HG02610 (cell line): Measurements from ENCODE around the gene OR1J4.
"Not testable (repeated sequence)": the region's sequence is repeated elsewhere in the genome, so short reads cannot be mapped to it uniquely, and the experiment has no call there.

Experiments used
- ATAC-seq: cut with Tn5 transposase; IDR thresholded peaks from one replicate; pipeline ENCODE4 v1.9.1; 2021; ENCODE audit warnings: mild to moderate bottlenecking, moderate library complexity; ENCODE audit not compliant: unreplicated experiment

OR1J4 gene, protein sequence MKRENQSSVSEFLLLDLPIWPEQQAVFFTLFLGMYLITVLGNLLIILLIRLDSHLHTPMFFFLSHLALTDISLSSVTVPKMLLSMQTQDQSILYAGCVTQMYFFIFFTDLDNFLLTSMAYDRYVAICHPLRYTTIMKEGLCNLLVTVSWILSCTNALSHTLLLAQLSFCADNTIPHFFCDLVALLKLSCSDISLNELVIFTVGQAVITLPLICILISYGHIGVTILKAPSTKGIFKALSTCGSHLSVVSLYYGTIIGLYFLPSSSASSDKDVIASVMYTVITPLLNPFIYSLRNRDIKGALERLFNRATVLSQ

DNA sequence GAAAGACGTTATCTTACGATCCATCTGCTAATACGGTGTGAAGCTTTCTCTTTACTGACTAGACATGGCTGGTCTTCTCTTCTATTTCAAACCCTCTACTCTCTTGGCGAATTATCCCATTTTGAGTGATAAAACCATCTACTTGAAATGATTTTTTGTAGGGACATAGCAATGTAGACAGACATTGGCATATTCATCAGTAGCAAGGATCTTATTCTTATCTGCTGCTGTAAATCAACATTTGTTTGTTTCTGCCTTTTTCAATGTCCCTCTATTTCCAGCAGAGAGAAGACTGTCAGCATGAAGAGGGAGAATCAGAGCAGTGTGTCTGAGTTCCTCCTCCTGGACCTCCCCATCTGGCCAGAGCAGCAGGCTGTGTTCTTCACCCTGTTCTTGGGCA, at the start of gene OR1J4:
Gene OR1J4 (plus strand): TSS at position 301 of the 400 bp plus-strand sequence. CDS start 0 bp downstream, at position 301.
- ATAC-seq, result no peak

DNA sequence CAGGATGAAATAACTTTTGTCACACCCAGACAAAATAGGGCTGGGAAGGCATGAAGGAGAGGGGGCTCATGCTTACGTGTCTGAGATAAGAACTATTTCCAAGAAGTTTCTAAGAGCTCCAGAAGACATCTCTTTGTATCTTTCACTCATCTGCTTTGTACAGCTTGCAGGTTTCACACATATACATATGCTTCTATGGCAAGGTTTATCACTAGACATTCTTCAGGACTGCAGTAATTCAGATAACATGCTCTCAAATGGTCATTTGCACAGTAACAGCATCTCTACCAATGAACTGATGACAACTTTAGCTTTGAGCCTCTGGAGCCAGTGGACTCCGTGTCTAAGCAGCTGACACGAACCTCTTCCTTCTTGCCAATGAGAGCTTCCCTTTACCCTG, 44.4 kb upstream of the OR1J4 start:
- ATAC-seq, result no peak

DNA sequence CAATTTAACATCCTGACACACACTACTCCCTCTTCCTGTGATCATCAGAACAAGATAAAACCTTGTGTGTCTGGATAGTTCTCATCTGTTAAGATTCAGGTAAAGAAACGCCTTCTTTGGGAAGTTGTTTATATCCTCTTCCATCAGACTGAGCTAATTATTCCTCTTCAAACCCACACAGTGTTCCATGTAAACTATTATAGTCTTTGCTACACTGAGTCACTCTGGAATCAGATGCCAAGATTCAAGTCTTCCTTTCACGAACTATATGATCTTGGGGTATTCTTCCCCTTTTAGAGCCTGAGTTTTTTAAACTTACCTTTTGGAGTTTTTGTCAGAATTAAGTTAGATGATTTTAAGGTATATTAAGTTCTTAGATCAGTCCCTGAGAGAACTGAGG, 43.2 kb upstream of the OR1J4 start:
- ATAC-seq, result no peak

DNA sequence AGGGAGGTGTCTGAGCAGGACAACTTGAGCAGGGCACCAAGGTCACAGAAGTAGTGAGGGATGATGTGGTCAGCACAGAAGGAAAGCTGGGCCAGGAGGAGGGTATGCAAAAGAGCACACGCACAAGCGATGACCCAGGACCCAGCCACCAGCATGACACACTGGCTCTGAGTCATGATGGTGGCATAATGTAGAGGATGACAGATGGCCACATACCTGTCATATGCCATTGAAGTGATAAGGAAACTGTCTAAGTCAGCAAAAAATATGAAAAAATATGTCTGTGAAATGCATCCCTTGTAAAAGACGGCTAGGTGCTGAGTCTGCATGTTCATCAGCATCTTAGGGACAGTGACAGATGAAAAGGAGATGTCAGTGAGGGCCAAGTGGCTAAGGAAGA, 41.6 kb upstream of the OR1J4 start:
- ATAC-seq, result no peak

DNA sequence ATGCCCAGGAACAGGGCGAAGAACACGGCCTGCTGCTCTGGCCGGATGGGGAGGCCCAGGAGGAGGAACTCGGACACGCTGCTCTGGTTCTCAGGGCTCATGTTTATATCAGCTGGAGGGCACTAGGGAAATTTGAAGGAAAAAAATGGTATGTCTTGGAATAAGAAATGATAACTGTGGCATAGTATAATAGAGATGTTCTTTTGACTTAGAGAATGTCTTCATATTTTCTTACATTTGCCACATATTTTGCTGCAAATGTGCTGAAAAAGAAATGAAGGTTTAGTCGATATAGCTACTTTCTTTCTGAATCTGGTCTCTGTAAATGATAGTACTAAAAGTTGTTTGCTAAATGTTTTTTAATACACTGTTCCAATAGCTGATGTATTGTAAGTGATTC, 41.1 kb upstream of the OR1J4 start, which contains the start of gene OR1J1:
Gene OR1J1 (minus strand): TSS at position 101 of the 400 bp plus-strand sequence. CDS start 0 bp downstream, at position 101.
- ATAC-seq, result no peak

DNA sequence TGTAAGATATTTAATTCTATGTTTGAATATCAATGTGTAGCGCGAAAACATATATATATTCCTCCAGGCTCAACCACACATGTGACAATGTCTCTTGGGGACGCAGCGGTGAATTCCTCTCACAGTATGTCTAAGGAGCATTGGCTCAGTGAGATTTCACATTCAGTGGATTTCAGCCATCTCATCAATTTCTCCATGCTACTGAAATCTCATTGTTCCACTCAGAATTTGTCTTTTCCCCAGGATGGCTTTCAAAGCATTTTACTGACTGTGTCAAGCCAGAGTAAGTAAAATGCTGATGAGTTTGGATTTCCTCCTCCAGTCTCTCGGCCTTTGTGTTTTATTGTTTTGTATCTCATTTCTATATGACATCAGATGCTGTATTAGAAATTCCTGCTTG, 39.9 kb upstream of the OR1J4 start:
- ATAC-seq, result no peak

DNA sequence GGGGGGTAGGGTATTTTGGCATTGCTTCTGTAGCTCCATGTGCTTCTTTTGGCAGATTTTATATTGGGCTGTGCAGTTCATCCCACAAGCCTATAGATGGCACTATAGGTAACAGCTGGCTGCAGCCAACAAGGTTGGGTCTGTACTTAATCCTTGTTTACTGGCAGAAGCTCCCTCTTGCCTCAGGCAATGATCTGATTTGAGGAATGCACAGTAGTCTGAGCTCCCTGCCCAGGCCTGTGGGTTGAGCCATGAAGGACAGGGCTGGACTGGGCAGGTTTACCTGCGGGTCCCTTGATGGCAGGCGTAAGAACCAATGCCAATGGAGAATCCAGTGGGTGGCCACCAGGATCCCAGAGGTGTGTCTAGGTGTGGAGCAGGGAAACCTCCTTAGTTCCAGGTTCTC, 20.1 kb upstream of the OR1J4 start:
- ATAC-seq, result no peak

DNA sequence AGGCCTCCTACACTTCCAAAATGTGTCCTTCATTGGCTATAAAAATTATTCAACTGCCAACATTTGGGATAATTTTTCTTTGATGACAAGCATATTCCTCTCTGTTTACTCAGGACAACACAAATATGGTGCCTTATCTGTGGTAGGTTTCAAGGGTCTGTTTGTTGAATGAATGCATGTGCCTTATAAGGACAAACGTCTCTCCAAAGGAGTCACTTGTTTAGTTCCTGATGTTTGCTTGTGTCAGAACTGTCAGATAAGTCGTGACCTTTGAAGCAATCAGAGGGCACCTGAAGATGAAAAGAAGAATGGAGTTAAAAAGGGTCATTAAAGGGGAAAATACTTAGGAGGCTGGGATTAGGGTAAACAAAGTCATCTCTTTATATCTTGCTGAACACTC, 12.0 kb upstream of the OR1J4 start:
- no peak for ATAC-seq

DNA sequence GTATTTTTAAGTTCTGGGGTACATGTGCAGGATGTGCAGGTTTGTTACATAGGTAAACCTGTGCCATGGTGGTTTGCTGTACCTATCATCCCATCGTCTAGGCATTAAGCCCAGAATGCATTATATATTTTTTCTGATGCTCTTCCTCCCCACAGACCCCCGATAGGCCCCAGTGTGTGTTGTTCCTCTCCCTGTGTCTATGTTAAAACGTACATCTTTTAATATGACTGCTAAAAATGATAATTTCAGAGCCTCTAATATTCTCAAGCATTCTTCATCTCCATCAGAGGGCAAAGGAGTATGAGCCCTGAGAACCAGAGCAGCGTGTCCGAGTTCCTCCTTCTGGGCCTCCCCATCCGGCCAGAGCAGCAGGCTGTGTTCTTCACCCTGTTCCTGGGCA, 8.4 kb upstream of the OR1J4 start, which contains the start of gene OR1J2:
Gene OR1J2 (plus strand): TSS at position 301 of the 400 bp plus-strand sequence. CDS start 0 bp downstream, at position 301.
- no peak for ATAC-seq

DNA sequence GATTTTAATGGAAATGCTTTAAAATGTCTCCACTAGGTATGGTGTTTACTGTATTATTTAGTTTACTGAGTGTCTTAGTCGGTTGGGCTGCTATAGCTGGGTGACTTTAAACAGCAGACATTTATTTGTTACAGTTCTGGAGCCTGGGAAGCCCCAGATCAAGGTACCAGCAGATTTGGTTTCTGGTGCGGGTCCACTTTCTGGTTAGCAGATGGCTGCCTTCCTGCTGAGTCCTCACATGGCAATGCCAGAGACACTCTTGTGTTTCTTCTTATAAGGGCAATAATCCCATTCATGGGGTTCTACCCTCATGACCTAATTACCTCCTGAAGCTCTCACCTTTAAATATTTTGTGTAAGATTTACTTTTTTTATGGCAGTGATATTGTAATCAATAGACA, 715 bp upstream of the OR1J4 start:
- no peak for ATAC-seq

DNA sequence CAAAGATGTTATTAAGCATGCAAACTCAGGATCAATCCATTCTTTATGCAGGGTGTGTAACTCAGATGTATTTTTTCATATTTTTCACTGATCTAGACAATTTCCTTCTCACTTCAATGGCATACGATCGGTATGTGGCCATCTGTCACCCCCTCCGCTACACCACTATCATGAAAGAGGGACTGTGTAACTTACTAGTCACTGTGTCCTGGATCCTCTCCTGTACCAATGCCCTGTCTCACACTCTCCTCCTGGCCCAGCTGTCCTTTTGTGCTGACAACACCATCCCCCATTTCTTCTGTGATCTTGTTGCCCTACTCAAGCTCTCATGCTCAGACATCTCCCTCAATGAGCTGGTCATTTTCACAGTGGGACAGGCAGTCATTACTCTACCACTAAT, 435 bp downstream of the OR1J4 start:
- ATAC-seq, result no peak

DNA sequence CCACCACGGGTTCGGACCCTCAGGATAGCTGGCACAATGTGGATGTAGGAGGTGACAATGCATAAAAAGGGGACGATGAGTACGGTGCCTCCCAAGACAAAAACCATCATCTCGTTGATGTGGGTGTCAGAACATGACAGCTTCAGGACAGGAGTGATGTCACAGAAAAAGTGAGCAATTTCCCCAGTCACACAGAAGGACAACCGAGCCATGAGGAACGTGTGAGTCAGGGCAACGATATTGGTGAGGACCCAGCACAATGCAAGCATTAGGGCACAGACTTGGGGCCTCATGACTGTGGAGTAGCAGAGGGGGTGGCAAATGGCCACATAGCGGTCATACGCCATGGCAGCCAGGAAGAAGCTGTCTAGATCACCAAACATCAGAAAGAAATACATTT, 7.7 kb downstream of the OR1J4 start:
- no peak for ATAC-seq

DNA sequence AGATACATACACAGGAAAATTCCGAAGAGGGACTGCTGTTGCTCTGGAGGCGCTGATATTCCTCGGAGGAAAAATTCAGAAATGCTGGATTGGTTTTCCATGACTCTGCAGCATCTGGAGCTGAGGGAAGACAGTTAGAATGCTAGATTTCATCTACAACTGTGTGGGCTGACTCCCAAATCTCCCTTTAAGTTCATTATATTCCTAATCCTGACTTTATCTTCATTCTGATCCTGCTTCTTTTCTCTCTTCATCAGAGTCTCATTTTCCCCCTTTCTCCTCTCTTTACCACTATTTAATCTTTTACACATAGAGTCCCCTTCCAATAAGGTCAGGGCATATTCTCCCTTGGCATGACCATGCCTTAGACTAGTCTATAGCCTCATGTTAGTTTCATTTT, 8.3 kb downstream of the OR1J4 start, which contains the start of gene OR1N1:
Gene OR1N1 (minus strand): TSS at position 101 of the 400 bp plus-strand sequence. CDS start 0 bp downstream, at position 101.
- ATAC-seq, result no peak

DNA sequence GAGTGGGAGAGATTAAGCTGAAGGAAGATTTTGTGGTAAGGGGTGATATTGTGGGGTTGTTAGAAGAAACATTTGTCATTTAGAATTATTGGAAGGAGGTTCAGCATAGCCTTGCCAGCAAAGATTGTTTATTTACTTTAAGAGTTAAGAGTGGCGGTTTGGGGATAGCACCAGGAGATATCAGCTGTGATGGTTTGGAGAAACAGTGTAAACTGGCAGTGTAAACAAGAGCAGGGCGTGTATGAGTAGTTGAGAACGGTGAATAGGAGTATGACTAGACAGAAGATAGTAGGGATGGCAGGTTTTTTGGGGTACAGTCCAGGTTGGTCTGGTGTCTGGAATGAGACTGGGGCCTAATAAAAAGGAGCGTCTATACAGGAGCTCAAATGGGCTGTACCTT, 12.2 kb downstream of the OR1J4 start:
- ATAC-seq, result not testable (repeated sequence)

DNA sequence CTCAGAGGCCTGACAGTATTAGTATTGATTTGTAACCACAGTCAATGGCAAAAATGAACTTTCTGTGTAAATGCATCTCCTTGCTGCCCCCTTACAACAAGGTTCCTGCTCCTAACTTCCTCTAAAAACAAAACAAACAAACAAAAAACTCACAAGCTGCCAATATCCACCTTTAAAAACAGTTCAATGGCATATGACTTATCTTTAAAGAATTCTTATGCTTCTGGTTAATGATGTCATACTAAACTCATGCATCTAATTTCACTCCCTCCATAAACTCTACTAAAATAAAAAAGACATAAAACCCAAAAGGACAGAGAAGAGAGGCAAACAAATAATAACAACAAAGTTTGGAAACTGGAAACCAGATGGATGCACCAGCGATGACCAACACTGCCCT, 17.2 kb downstream of the OR1J4 start:
- no peak for ATAC-seq

DNA sequence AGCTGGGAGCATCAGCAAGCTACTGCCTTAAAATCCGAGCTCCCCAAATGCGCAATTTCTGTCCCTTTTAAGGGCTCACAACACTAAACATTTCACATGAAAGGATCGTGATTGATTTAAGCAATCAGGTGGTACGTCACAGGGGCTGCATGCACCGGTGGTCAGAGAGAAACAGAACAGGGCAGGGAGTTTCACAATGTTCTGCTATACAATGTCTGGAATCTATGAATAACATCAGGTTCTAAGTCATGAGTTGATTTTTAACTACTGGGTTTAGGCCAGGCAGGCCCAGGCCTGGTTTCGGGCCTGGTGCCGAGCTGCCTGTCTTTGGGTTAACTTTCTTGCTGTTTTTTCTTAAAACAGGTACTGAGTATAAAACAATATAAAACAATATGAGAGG, 18.1 kb downstream of the OR1J4 start:
- not testable (repeated sequence) for ATAC-seq

DNA sequence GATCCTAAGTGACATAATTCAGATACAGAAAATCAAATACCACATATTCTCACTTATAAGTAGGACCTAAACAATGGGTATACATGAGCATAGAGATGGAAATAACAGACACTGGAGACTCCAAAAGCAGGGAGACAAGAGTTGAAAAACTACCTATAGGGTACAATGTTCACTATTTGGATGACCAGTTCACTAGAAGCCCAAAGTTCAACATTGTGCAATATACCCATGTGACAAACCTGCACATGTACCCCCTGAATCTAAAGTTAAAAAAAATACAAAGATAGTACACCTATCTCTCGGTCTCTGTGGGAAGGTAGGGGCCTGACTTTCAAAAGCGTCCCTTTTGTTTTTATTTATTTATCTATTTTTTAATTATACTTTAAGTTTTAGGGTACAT, 19.8 kb downstream of the OR1J4 start:
- no peak for ATAC-seq

DNA sequence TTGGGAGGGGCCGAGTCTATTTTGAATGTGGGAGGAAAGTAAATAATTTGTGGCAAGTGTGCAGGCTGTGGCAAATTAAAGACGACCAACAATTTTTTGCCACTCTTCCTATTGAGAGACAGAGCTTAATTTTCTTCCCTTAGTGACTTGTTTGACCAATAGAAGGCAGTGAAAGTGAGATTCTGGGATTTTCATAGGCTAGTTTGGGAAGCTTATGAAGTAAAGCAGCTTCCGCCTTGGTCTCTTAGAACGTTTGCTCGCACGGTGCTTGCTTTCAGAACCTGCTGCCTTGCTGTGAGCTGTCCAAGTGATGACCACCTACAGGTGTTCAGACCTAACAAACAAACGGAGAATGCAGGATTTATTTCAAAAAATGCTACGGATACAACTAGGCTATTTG, 27.3 kb downstream of the OR1J4 start:
- ATAC-seq, result no peak

DNA sequence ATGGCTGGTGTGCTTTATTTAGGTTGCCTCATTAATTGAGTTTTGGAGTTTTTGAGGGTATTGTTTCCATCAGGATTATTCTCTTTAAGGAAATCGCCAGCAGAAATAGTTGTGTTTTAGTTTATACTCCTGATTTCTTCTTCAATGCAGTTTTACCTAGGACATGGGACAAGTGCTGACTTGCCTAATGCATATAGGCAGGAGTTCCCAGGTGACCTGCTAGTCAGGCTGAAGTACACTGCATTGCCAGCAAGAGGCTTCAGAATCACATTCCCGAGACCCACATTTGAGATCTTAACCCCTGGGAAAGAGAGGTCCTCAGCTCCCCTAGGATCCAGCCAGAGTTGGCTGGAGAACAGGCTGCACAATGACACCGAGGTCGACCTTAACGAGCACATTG, 32.4 kb downstream of the OR1J4 start:
- ATAC-seq, result no peak

DNA sequence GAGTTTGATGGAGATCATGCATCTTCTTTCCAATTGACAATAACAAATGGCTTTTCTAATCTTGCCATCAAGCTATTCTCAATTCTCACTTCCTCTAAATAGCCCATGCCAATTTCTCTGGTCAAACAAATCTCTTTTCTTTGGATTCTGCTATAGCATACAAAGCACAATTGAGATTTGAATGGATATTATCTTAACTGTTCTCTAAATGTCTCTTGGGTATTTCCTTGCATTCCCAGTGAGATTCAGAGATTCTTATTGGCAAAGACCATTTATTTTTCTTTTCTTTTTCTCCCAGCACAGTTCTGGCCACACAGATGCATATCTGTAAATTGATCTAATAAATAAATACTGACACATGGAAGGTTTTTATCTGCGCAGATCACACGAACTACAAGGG, 33.9 kb downstream of the OR1J4 start, which contains the start of gene OR1N2:
Gene OR1N2 (plus strand): TSS at position 301 of the 400 bp plus-strand sequence. CDS start 100 bp downstream, outside the sequence.
- no peak for ATAC-seq

DNA sequence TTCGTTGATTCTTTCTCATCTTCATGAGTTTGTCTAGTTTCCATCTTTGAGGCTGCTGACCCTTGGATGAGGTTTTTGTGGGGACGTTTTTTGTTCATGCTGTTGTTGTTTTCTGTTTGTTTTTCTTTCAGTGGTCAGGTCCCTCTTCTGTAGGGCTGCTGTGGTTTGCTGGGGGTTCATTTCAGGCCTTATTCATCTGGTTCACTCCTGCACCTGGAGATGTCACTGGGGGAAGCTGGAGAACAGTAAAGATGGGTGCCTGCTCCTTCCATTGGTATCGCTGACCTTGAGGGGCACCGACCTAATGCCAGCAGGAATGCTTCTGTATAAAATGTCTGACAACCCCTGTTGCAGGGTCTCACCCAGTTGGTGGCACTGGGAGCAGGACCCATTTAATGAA, 42.5 kb downstream of the OR1J4 start:
- no peak for ATAC-seq

DNA sequence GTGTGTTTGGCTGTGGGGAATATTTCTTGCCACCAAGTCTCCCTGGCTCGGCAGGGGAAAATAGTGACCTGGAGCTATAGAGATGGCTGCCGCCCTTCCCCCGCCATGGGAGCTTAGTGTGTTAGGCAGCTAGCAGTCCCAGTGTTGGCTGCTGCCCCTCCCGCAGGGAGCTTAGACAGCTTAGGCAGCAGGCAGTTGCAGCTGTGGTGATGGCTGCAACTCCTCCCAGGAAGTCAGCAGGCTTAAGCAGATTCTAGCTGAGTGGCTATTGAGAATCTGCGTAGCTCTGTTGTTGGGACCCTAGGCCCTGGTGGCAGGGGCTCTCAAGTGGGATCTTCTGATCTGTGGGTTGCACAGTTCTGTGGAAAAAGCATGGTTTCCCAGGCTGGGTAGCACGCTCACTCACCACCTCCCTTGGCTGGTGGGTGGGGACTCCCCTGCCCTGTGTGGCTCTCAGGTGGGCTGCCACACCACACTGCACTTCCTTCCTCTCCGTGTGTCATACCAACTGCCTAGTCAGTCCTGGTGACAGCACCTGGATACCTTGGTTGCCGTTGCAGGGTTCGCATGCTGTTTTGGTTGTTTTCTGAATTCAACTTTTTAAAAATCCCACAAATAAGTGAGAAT, 43.3 kb downstream of the OR1J4 start:
- ATAC-seq, result no peak
